Chondrocyte (in vitro differentiated cells): ENCODE measurements around the gene PLRG1. TPM values are rescaled to one million over a fixed set of nuclear protein-coding genes. Genes with fewer than 3 reads are reported as not detected.

ENCODE experiments used
- DNase-seq: peaks from one replicate; pipeline ENCODE4 v3.0.0; 2021; ENCODE audit warnings: mixed read lengths, low spot score
- H3K27ac Mint-ChIP-seq: one replicate; pipeline ENCODE4 v1.8.0; 2021; ENCODE audit warnings: mild to moderate bottlenecking, moderate library complexity, mixed read lengths; ENCODE audit not compliant: unreplicated experiment
- H3K27me3 Mint-ChIP-seq: 2 replicates; pipeline ENCODE4 v1.8.0; 2021; ENCODE audit warnings: low read depth, mixed read lengths
- H3K36me3 Mint-ChIP-seq: 2 replicates; pipeline ENCODE4 v1.8.0; 2021; ENCODE audit warnings: low read depth, mixed read lengths
- H3K4me1 Mint-ChIP-seq: 2 replicates; pipeline ENCODE4 v1.8.0; 2021; ENCODE audit warnings: low read depth, mild to moderate bottlenecking, mixed read lengths
- H3K4me3 Mint-ChIP-seq: one replicate; pipeline ENCODE4 v1.8.0; 2021; ENCODE audit warnings: mild to moderate bottlenecking, moderate library complexity, mixed read lengths; ENCODE audit not compliant: unreplicated experiment
- H3K9me3 Mint-ChIP-seq: 2 replicates; pipeline ENCODE4 v1.8.0; 2021; ENCODE audit warnings: low read depth, mixed read lengths
- CTCF ChIP-seq: fragments of 200-600 bp; sonication (generic); IDR thresholded peaks from 2 replicates; pipeline ENCODE4 v1.5.0; 2021; ENCODE audit warnings: antibody characterized with exemption, mild to moderate bottlenecking, moderate library complexity
- total RNA-seq: library from RNA; stranded (reverse); gene quantifications from 3 replicates; pipeline ENCODE4 v1.2.1, GENCODE V29; 2021

The PLRG1 gene
- total RNA-seq, 1 donor from 2014 or later: 70.3 TPM

DNA sequence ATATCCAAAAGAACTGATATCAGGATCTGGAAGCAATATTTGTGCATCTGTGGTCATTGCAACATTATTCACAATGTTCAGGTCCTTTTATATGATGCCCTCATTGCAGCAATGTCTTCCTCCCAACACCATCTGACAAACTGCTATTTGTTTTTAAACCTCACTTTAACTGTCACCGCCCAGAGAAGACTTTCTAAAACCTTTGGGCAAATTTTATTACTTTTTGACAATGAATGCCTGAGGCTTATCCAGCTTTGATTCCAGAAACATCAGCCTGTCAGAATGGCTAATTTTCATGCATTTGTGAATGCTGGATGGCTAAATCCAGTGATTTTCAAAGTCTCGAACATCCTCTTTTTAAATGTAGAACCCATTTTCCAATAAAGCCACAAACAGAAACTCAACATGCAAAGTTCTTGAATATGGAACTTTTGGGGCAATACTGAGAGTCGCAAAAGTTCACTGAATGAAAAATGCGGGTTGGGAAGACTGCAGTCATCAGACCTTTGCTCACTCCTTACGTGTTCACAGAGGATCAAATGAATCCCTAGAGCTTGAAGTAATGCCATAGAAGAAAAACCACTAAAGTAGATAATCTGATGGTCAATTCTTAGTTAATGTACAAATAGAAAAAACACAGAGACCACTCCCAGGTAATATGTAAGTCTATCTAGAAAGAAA is 23.1 kb upstream of the PLRG1 start:
- Mint-ChIP-seq H3K36me3 (no peaks in the 10 kb centered on the region), H3K9me3 (no peaks in the 10 kb centered on the region), H3K4me1 (no peaks in the 10 kb centered on the region), H3K27ac (no peak overlapping the region), H3K4me3 (no peak overlapping the region), H3K27me3 (peaks cover 17% of the 10 kb centered on the region)
- no peak for TF ChIP-seq CTCF
- DNase-seq: no peak

- Mint-ChIP-seq H3K4me3 (no peak overlapping the region), H3K27me3 (peaks cover 17% of the 10 kb centered on the region), H3K4me1 (no peaks in the 10 kb centered on the region), H3K36me3 (no peaks in the 10 kb centered on the region), H3K9me3 (no peaks in the 10 kb centered on the region), H3K27ac (no peak overlapping the region)
- TF ChIP-seq CTCF: no peak
- DNase-seq: no peak
These were observed 19.4 kb upstream of the PLRG1 start for GRCh38 chr4:154569584-154569983.

GRCh38 chr4:154569028-154569427 is 18.8 kb upstream of the PLRG1 start:
- Mint-ChIP-seq H3K27me3 (peaks cover 17% of the 10 kb centered on the region), H3K36me3 (no peaks in the 10 kb centered on the region), H3K9me3 (no peaks in the 10 kb centered on the region), H3K27ac (no peak overlapping the region), H3K4me1 (no peaks in the 10 kb centered on the region), H3K4me3 (no peak overlapping the region)
- no peak for TF ChIP-seq CTCF
- no peak for DNase-seq

DNA sequence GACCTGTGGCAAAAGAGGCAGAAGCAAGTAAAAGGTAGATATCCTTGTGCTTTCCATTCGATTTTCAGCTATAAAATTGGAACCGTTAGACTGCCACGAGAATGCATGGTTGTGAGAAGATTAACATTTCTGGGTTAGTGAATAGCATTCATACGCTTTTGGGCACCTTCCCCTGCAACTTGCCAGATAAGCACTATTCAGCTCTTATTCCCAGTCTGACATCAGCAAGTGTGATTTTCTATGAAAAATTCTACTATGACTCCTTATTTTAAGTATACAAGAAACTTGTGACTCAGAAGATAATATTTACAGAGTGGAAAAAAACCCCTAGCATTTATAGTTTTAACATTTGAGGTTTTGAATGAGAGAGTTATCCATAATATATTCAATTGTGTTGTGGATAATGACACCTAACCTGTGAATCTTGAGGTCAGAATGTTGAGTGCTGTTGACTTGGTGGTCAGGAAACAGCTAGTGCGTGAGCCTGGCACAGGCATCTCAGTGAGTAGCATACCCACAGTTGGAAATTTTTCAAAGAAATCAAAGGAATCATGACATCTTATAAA is 16.5 kb upstream of the PLRG1 start:
- H3K36me3 Mint-ChIP-seq: no peaks in the 10 kb centered on the region
- no peak for DNase-seq
- no peak for TF ChIP-seq CTCF
- no peaks in the 10 kb centered on the region for H3K4me1 Mint-ChIP-seq
- no peak overlapping the region for H3K4me3 Mint-ChIP-seq
- H3K27ac Mint-ChIP-seq: no peak overlapping the region
- H3K27me3 Mint-ChIP-seq: peaks cover 18% of the 10 kb centered on the region
- H3K9me3 Mint-ChIP-seq: no peaks in the 10 kb centered on the region

DNA sequence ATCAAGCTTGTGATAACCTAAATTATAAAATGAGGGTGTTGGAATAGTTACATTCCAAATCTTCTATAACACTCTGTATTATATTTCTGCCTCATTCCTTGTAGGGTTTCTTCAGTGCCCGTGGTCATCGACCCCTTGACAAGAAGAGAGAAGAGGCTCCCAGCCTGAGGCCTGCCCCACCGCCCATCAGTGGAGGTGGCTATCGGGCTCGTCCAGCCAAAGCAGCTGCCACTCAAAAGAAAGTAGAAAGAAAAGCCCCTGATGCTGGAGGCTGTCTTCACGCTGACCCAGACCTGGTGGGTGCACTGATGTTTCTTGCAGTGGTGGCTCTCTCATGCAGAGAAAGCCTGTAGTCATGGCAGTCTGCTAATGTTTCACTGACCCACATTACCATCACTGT is 15.5 kb upstream of the PLRG1 start:
- no peak for TF ChIP-seq CTCF

More for the DNA sequence above, 15.5 kb upstream of the PLRG1 start:
- Mint-ChIP-seq H3K27ac (no peak overlapping the region), H3K27me3 (peaks cover 22% of the 10 kb centered on the region), H3K4me1 (peaks cover 3% of the 10 kb centered on the region), H3K36me3 (no peaks in the 10 kb centered on the region), H3K9me3 (no peaks in the 10 kb centered on the region), H3K4me3 (no peak overlapping the region)
- no peak for DNase-seq
